Bronchial epithelial cell (primary cell): ENCODE measurements around the gene AKAP5. TPM values are rescaled to one million over a fixed set of nuclear protein-coding genes. Genes with fewer than 3 reads are reported as not detected.
A peak's percentile ranks its signal among the peaks of the same experiment; 100 is the strongest.

Source experiments
- DNase-seq: peaks from one replicate; pipeline ENCODE4 v3.0.0-alpha.2; 2010; ENCODE audit warnings: low read depth
- FAIRE-seq: peaks from 2 replicates; lab custom pipeline; 2011; peaks lifted over from hg19 to GRCh38; lab: Jason Lieb, UNC
- H3K27me3 ChIP-seq: 2 replicates; pipeline ENCODE4 v1.5.1; 2011; ENCODE audit warnings: low read length; ENCODE audit not compliant: control insufficient read depth, insufficient read depth
- H3K36me3 ChIP-seq: 2 replicates; pipeline ENCODE4 v1.5.1; 2011; ENCODE audit warnings: low read length; ENCODE audit not compliant: control insufficient read depth, insufficient read depth
- H3K4me3 ChIP-seq: 2 replicates; pipeline ENCODE4 v1.5.1; 2011; ENCODE audit warnings: mild to moderate bottlenecking, low read depth, low read length, control low read depth
- CTCF ChIP-seq: IDR thresholded peaks from 2 replicates; pipeline ENCODE4 v1.5.1; 2011; ENCODE audit warnings: mild to moderate bottlenecking, moderate library complexity, low read length, control low read depth, inconsistent platforms; ENCODE audit not compliant: insufficient read depth, severe bottlenecking
- total RNA-seq: library from RNA; depleted of rRNA; stranded (reverse); fragments of >200 nt; gene quantifications from 2 replicates; pipeline ENCODE4 v1.2.1, GENCODE V29; 2014

The AKAP5 gene
- total RNA-seq, 1 donor from 2014 or later, result under 0.01 TPM

- no peak for DNase-seq
- H3K36me3 ChIP-seq, result no peaks in the 10 kb centered on the region
- no peaks in the 10 kb centered on the region for H3K27me3 ChIP-seq
- no peak for TF ChIP-seq CTCF
- H3K4me3 ChIP-seq, result no peak overlapping the region
- FAIRE-seq, result no peak
Measured at GRCh38 chr14:64500088-64500487, 34.8 kb downstream of the AKAP5 start.

- no peaks in the 10 kb centered on the region for H3K27me3 ChIP-seq
- peak; percentile 33 for DNase-seq
- no peak for FAIRE-seq
- H3K4me3 ChIP-seq, result no peak overlapping the region
- TF ChIP-seq CTCF, result no peak
- H3K36me3 ChIP-seq, result no peaks in the 10 kb centered on the region
Measured at GRCh38 chr14:64501411-64502171, 36.3 kb downstream of the AKAP5 start.

GRCh38 chr14:64502456-64502855, 37.2 kb downstream of the AKAP5 start:
- no peak for TF ChIP-seq CTCF
- no peak for FAIRE-seq

GRCh38 chr14:64502887-64503433, 37.7 kb downstream of the AKAP5 start:
- DNase-seq (peak; percentile 78), FAIRE-seq (no peak)
- no peaks in the 10 kb centered on the region for H3K27me3 ChIP-seq
- no peak for TF ChIP-seq CTCF
- no peaks in the 10 kb centered on the region for H3K36me3 ChIP-seq
- peak overlapping the region; percentile 56 for H3K4me3 ChIP-seq

More at GRCh38 chr14:64502456-64502855, 37.2 kb downstream of the AKAP5 start:
- DNase-seq, result no peak
- Histone ChIP-seq H3K4me3 (peak overlapping the region; percentile 56), H3K36me3 (no peaks in the 10 kb centered on the region), H3K27me3 (no peaks in the 10 kb centered on the region)

GRCh38 chr14:64503434-64504309, 38.4 kb downstream of the AKAP5 start, which contains the start of gene ZBTB25:
ZBTB25 (minus strand) TSS chr14:64503838; CDS start chr14:64490533, 13,305 bp downstream.
- Histone ChIP-seq H3K4me3 (peak within 1 kb of the TSS; percentile 56), H3K27me3 (no peaks in the 10 kb centered on the region), H3K36me3 (no peaks in the 10 kb centered on the region)
- no peak for FAIRE-seq
- DNase-seq, result peak; percentile 73
- TF ChIP-seq CTCF, result no peak
